ENCODE measurements around the gene USP17L24.
"Not testable (repeated sequence)": the region's sequence is repeated elsewhere in the genome, so short reads cannot be mapped to it uniquely, and the experiment has no call there.

USP17L24 gene

GRCh38 chr4:9350866-9351265, 25.9 kb downstream of the USP17L24 start:
- no CpG with 5 or more reads among the region's 18 CpGs for WGBS (ENCODE audit: insufficient coverage)
- CTCF ChIA-PET; H3K36me3 ChIP-seq (ENCODE audit: control insufficient read depth in 4 of 4, insufficient read depth in 4 of 4, low read length in 3 of 4); H3K27me3 ChIP-seq (replicated peaks in 2 of 5; ENCODE audit: control insufficient read depth in 4 of 5, insufficient read depth in 5 of 5, low read length in 4 of 5); H3K4me1 ChIP-seq (ENCODE audit: control extremely low read depth in 1 of 4, control insufficient read depth in 4 of 4, insufficient read depth in 4 of 4, low read length in 3 of 4); H3K9me3 ChIP-seq (ENCODE audit: control extremely low read depth in 1 of 5, control insufficient read depth in 4 of 5, insufficient read depth in 2 of 5, low read depth in 1 of 5, low read length in 4 of 5); H3K27ac ChIP-seq (ENCODE audit: insufficient read depth in 1 of 2, low read depth in 1 of 2, low read length in 2 of 2, poor library complexity in 1 of 2, severe bottlenecking in 2 of 2); DNase-seq; POLR2A ChIA-PET; H3K4me3 ChIP-seq (ENCODE audit: control insufficient read depth in 1 of 7, extremely low read depth in 1 of 7, insufficient read depth in 4 of 7, low read depth in 2 of 7, low read length in 6 of 7): not testable (repeated sequence)

GRCh38 chr4:9353338-9353737, 28.4 kb downstream of the USP17L24 start, which contains the start of gene USP17L29:
Gene USP17L29, plus strand, starts transcription at chr4:9353638. Its CDS starts 0 bp downstream, at chr4:9353638.
- CTCF ChIA-PET; DNase-seq; H3K4me1 ChIP-seq (ENCODE audit: control extremely low read depth in 1 of 4, control insufficient read depth in 4 of 4, insufficient read depth in 4 of 4, low read length in 3 of 4); H3K9me3 ChIP-seq (ENCODE audit: control extremely low read depth in 1 of 5, control insufficient read depth in 4 of 5, insufficient read depth in 2 of 5, low read depth in 1 of 5, low read length in 4 of 5); H3K4me3 ChIP-seq (ENCODE audit: control insufficient read depth in 1 of 7, extremely low read depth in 1 of 7, insufficient read depth in 4 of 7, low read depth in 2 of 7, low read length in 6 of 7); POLR2A ChIA-PET; H3K36me3 ChIP-seq (ENCODE audit: control insufficient read depth in 4 of 4, insufficient read depth in 4 of 4, low read length in 3 of 4); H3K27me3 ChIP-seq (replicated peaks in 2 of 5; ENCODE audit: control insufficient read depth in 4 of 5, insufficient read depth in 5 of 5, low read length in 4 of 5); H3K27ac ChIP-seq (ENCODE audit: insufficient read depth in 1 of 2, low read depth in 1 of 2, low read length in 2 of 2, poor library complexity in 1 of 2, severe bottlenecking in 2 of 2): not testable (repeated sequence)
- no CpG with 5 or more reads among the region's 15 CpGs for WGBS (ENCODE audit: insufficient coverage)

- H3K27ac ChIP-seq (ENCODE audit: insufficient read depth in 1 of 2, low read depth in 1 of 2, low read length in 2 of 2, poor library complexity in 1 of 2, severe bottlenecking in 2 of 2); DNase-seq; H3K27me3 ChIP-seq (replicated peaks in 2 of 5; ENCODE audit: control insufficient read depth in 4 of 5, insufficient read depth in 5 of 5, low read length in 4 of 5); POLR2A ChIA-PET; H3K4me1 ChIP-seq (ENCODE audit: control extremely low read depth in 1 of 4, control insufficient read depth in 4 of 4, insufficient read depth in 4 of 4, low read length in 3 of 4); H3K36me3 ChIP-seq (ENCODE audit: control insufficient read depth in 4 of 4, insufficient read depth in 4 of 4, low read length in 3 of 4); H3K4me3 ChIP-seq (ENCODE audit: control insufficient read depth in 1 of 7, extremely low read depth in 1 of 7, insufficient read depth in 4 of 7, low read depth in 2 of 7, low read length in 6 of 7); CTCF ChIA-PET; H3K9me3 ChIP-seq (ENCODE audit: control extremely low read depth in 1 of 5, control insufficient read depth in 4 of 5, insufficient read depth in 2 of 5, low read depth in 1 of 5, low read length in 4 of 5): not testable (repeated sequence)
- WGBS (ENCODE audit: insufficient coverage): no CpG with 5 or more reads among the region's 15 CpGs
Observed at GRCh38 chr4:9362829-9363228, 37.9 kb downstream of the USP17L24 start, which contains the start of gene USP17L30. Gene USP17L30, plus strand, starts transcription at chr4:9363129. Its CDS starts 0 bp downstream, at chr4:9363129.

All from common myeloid progenitor, CD34-positive (primary cell).